ENCODE results near the gene MYEOV.

MYEOV gene

DNA sequence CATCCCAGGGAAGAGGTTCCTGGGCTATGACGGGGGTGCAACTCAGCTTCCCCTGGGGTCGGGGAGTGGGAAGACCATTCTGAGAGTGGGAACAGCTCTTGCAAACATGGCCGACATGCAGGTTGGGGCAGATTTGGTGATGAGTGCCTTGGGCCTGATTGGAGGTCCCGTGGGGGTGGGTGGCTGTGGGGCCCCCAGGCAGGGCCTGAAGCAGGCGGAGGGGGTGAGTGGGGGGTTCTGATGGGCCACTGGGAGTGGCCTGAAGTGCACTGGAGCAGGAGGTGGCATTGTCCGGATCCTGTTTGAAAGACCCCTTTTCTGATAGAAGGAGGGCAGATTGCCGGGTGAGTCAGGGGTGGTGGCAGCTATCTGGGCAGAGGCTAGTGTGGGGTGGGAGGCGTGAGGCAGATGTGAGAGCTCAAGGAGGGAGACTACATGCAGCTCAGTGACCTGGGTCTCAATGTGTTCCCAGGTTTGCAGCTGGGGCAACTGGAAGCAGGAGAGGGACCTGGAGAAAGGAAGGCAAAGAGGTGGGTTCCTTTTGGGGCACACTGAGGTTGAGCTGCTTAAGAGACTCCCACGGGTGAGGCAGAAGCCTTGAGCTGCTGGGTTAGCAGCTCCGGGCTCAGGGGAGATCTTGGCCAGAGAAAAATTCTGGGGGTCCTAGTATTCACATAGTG is 15.1 kb downstream of the MYEOV start:
- DNase-seq = peak in 2 of 42 donors; percentile 6 to 23
- intact Hi-C loops (cut with DNase I) = no loop called here

DNA sequence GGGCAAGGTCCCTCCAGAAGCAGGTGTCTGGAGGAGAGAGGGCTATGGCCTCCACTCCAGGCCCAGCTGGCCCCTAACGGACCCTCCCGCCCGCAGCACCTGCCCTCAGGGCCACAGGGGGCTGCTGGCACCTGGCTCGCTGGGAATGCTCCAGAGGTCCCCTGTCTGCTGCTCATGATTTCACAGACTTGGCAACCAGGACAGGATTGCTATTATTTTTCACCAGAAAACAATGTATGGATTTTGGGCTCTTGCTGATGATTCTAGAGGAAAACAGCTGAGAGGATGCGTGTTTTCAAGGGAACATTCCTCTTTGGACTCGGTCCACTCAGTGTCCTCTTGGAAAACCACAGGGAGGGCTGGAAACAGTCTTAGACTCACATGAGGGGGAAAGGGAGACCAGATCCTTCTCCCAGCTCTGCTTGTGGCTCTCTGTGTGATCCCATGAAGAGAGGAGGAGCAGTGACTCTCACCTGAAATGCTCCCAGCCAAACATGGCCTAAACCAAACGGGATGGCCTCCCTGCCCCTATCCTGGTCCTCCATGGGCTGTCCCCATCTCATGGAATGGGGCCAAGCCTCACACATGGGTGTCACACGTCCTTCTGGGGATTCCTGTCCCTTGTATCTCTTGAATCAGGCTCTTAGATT is 15.8 kb downstream of the MYEOV start:
- peak in 1 of 42 donors; percentile 16 for DNase-seq
- intact Hi-C loops (cut with DNase I) = no loop called here

DNA sequence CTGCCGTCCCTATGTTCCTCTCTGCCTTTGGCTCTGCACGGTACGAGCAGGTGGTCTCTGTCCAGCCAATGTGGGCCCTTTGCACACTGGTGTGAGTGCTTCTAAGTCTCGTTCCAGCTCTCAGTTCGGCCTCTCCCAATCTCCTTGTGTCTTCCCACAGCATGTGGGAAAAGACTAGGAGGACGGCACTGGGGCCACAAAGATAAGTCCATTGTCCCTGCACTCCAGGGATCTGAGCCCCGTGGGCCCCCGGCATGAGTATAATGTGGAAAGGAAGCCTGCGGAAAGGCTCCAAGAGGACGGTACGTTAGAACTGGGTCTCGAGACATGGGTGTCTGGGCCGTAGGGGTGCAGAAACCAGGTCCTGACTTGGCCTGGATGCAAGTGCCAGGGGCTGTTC is 16.4 kb downstream of the MYEOV start:
- intact Hi-C loops (cut with DNase I) = no loop called here
- peak in 1 of 42 donors; percentile 19 for DNase-seq

DNA sequence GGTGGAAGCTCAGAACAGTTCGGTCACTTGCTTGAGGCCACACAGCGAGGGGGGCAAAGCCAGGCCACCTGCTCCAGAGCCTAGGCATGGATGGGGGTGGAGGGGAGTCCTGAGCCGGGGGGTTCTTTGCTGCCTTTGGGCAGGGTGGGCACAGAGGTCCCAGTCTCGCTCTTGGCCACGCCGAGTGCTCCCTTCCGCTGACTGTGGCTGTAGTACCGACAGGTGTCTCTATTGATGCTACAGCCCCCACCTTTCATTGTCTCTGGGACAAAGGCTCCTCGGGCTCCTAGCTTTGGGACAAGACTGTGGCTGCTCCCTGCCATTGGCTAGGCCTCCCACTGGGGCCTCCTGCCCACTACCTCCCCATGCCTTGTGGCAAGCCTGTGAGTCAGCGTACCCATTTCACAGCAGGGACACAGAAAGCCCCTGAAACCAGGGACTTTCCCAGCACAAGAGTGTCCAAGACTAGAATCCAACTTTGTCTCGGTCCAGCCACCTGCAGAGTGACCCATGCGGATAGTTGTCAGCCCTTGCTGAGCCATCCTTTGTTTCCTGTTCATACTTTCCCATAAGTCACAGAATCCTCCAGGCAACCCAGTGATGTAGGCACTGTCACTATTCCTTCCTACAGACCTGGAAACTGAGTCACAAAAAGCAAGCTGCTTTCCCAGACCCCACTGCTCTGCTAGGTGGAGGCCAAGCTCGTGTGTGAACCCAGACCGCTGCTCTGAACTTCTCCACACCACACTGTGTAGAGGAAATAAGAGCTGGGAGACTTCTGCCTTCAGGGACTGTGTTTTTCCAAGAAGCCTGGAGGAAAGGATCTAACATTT is 17.2 kb downstream of the MYEOV start:
- intact Hi-C loops (cut with DNase I) = no loop called here

DNA sequence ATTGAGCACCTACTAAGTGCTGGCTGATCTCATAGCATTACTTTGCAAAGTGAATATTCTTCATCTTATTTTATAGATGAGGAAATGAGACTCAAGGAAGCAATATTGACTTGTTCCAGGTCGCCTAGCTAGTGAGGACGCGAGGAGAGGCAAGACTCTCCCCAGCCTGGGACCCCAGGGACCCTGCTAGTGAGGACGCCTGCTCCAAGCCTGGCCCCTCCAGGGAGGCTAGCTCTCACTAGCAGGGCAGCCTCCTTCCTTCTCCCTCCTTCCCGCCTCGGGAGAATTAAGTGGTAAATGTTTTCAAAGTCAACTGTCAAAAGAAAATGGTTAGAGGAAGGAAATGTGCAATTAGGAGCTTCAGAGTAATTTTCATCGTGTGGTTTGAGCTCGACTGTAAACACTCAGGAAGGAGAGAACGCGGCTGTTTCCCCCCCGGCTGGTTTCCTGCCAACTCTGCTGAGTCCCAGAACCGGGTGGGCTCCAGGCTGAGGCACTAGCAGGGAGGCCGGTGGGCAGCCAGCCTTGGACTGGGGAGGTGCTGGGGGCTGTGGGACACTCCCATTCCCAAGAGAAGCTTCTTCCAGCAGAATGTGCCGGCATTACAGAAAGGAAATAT is 17.9 kb downstream of the MYEOV start:
- DNase-seq = peak in 2 of 42 donors; percentile 18 to 39
- intact Hi-C loops (cut with DNase I) = no loop called here

More for the DNA sequence above, 17.2 kb downstream of the MYEOV start:
- DNase-seq = peak in 2 of 42 donors; percentile 13 to 18

DNA sequence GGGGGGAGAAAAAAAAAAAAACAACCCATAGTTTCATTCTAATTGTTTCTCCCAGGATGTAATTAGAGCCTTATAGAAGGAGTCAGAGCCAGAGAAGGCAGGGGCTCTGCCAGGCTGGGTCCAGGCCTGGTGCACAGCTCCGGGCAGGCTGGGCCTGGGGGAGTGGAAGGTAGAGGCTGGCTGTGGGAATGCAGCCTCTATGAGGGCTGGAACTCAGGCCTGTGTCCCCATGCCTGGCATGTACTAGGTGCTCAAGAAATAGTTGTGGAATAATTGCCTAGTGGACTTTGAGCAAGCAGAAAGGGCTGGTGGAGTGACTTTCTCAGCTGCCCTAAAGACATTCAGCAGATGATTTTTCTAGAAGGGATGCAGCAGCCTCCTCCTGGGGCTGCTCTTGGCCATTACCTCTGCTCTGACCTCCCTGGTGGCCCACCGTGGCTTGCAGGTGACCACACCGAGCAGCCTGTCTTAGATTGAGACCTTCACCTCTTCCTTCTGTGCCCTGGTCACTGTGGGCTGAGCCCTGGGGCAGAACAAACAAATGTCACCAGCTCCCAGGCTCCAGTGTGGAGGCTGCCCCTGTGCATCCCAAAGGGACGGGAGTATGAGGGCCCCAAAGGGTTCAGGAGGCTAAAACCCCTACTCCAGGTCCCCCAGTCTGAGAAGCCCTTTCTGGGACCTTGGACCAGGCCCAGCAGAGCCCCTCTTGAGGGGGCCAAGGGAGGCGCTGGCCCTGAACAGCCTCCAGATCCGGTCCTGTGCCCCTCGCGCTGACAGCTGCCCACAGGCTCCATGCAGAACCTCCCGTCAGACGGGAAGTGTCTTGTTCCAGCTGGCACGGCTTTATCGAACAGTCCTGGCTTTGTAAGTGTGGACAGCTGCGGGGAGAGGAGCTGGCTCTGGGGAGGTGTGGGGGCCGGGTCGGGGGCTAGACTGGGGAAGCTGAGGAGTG is 18.8 kb downstream of the MYEOV start:
- intact Hi-C loops (cut with DNase I) = no loop called here
- peak in 14 of 42 donors; percentile 21 to 55 (median 34) for DNase-seq

DNA sequence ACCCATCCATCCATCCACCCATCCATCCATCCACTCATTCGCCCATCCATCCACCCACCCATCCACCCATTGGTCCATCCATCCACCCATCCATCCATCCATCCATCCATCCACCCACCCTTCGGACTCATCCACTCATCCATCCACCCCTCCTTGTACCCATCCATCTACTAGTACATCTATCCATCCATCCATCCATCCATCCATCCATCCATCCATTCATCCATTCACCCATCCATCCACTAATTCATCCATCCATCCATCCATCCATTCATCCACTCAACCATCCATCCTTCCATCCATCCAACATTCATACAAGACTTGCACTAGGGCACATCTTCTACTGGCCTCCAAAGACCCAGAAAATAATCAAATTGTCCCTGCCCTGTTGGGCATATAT is 20.0 kb downstream of the MYEOV start:
- intact Hi-C loops (cut with DNase I) = no loop called here
- no peak for DNase-seq

DNA sequence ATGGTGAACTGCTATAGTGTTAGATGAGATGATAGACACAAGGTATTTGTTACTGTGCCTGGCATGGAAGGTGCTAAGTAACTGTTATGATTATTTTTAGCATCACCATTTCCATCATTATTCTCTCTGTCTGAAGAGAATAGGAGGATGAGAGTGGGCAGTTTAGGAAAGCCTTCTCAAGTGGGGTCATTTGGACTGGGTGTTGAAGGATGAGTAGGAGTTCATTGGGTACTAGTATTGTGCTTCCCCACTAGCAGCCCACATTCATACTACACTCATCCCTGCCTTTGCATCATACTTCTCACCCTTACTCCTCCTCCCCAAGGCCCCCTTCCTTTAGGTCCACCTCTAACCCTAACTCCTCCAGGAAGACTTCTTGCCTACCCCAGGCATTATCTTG is 20.6 kb downstream of the MYEOV start:
- no peak for DNase-seq
- intact Hi-C loops (cut with DNase I) = no loop called here

DNA sequence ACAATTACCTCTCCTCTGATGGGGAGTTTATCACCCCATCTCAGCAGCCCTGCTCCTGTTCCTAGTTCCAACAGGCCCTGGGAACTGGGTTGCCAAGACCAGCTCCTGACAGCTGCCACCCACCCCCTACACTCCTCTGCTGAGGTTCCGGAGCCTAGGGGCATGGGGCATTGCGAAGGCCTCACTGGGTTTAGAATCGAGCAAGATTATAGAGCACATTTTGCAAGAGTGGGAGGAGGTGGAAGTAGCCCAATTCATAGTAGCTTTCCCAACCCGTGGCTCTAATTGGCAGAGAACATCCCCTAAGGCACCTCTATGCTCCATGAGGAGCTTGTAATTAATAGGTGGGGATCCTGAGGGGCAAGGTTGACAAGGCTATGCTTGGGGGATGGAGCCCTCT is 23.0 kb downstream of the MYEOV start:
- no peak for DNase-seq
- intact Hi-C loops (cut with DNase I) = no loop called here

DNA sequence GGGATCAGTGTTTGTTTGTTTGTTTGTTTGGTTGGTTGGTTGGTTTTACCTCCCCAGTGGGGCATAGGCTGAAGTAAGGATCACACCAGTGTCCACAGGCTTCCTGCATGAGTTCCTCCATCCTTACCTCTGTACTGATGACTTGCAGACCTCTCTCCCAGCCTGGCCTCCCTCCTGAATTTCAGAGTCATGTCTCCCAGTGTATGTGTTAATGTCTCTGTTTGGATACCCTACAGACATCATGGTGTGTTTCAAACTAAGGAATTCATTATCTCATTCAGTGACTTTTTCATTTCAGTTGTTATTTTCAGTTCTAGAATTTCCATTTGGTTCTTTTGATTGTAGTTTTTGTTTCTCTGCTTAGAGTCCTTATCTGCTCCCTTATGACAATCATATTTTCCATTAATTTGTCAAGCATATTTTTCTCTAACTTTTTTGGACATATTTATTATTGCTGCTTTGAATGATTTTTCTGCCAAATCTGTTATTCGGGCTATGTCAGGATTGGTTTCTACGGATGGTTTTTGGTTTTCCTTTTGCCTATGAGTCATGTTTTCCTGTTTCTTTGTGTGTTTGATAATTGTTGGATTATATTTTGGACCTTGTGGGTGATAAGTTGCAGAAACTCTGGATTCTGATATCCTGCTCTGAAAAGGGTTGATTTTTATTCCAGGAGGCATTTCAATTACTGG is 23.6 kb downstream of the MYEOV start:
- DNase-seq = no peak
- intact Hi-C loops (cut with DNase I) = no loop called here

DNA sequence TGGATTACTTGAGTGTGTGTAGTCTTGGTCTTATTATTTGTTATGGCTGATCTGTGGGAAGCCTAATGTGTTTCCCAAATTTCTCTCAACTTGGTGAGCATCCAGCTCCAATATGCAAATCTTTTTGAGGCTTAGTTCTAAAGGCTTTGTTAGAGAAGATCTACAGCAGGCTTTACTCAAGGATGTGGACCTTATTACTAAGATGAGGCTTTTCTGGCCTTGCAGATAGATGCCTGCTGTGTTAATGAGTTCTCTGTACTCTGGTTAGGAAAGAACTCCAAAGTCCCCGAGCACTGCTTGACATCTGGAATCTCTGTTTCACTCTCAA is 24.1 kb downstream of the MYEOV start:
- DNase-seq = no peak
- intact Hi-C loops (cut with DNase I) = no loop called here

DNA sequence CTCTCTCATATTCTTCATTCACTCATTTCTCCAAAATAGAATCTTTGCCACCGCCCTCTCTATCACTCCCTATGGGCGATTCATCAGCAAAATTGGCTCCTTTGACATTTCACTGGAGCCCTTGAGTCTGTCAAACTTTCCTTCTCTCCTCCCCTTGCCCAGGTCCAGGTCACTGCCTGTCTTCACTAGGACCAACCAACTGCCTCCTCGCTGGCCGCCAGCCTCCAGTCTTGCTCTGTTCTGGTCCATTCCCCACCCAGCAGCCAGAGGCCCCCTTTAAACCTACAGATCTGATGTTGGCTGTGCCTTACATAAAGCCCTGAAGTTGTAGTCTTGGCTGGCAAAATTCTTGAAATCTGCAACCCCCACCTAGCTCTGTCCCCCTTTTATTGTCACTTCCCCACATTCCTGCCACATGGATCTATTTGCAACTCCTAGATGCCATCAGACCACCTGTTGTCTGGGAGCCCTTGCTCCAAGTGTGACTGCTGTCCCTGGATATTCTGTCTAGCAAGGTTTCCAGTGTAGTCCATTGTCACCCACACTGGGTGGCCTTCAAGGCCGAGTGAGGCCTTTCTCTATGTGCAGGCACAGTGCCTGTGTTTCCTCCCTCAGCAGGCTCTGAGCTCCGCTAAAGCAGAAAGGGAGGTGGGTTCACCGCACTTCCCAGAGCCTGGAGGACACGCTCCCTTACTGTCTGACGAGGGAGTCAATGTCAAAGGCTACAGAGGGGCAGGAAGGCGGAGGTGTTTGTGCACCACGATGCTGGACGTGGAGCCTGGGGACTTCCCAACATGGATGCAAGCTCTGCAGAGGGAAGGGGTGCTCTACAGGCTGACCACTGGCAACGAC is 25.5 kb downstream of the MYEOV start:
- intact Hi-C loops (cut with DNase I) = no loop called here
- DNase-seq = peak in 1 of 42 donors; percentile 18

DNA sequence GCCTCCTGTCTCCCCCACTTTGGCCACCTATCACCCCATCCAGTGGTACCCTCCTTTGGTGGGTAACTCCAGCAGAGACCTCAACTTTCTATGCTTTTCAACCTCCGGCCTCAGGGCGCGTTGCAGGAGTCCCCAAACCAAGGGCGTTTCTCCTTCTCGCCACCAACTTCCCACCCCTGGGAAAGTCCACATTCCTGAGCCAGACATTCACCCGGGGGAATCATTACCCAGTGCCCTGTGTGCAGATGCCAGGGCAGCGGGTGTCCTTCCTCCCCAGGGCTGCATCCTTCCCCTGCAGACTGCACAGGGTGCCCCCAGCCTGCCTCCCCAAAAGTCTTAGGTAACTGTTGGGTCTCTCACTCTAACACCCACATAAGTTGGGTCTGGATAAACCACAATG is 26.4 kb downstream of the MYEOV start:
- intact Hi-C loops (cut with DNase I) = no loop called here
- DNase-seq = peak in 1 of 42 donors; percentile 2

DNA sequence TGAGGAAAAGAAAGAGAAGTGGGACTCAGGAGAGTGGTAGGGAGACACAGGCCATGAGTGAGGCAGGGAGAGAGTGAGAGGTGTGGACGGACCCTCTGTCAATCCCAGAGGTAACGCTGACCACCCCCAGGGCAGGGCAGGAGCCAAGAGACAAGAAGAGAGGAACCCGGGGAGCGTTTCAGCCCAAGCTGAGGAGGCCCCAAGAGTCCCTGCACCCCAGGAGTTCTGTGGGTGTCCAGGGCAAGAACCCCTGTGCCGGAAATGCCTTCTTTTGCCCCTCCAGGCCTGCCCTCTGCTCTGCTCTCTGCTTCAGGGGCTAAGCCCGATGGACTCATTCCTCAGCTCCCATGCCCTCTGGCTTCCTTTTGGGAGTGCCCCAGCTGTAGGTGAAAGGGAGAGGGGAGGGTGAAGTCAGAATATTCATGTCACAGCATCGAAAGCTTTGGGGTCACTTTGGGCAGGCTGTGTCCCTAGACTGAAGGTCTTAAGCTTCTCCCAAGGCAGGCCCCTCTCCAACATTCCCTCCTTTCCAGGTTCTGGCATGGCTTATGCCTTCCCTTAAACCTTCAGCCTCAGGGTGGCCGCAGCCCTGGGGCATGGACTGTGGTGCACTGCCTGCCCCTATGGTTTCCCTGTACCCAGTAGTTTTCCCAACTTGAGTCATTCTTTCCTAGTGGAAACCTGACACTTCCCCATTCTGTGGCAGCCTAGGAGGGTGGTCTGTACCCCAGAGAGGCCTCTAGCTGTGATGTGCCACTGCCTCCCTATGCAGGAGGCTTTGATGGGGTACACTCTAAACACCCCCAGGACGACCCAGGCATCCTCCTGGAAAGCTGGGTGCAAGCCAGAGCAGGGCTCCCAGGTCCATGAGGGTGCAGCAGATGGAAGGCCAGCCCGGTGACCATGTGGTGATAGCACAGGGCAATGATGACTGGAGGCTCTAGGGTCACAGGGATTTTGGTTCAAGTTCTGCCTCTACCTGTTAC is 27.1 kb downstream of the MYEOV start:
- peak in 1 of 42 donors; percentile 15 for DNase-seq
- intact Hi-C loops (cut with DNase I) = no loop called here

DNA sequence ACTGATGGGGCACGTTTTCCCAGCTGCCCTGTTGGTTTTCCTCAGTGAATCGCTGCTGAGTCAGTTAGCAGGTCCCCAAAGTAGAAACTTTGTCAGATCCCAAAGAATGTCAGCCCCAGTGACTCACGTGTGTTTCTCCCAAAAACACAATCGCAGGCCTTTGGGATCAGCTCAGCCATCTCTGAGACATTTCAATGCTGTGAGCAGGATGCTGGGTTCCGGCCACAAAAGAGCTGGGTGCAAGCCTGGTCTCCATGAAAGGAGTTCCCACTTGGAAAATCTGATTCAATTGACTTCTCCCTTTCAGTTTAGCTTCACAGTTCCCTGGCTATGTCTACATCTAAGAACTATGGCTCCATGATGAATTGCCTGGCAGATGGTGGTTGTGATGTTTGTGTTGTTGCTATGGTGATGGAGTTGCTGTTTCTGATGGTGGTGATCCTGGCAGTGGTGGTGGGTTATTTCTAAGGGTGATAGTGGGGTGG is 28.0 kb downstream of the MYEOV start:
- no peak for DNase-seq
- intact Hi-C loops (cut with DNase I) = no loop called here

DNA sequence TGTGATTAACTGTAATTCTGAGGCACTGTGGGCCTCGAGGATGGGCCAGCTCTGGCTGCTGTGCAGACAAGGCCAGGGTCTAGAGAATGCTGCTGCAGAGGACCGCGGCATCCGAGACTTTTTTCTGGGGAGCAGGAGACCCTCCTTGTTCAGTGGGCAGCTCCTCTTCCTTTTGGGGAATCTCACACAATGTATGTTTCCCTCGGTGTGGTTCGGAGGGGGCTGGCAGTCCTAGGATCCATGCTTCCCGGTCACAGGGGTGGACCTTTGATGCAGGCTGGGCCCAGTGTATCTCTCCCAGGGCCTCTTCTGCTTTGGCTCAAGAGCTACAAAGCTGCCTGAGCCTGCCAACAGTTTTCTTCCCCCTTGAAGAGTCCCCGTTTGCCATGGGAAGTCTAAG is 31.5 kb downstream of the MYEOV start:
- intact Hi-C loops (cut with DNase I) = no loop called here
- DNase-seq = peak in 1 of 42 donors; percentile 25

All from head of caudate nucleus (tissue), 42 donors.